Duodenal mucosa (tissue), 2 donors: ENCODE data around the gene SNAP91.
"Not testable (repeated sequence)": the region's sequence is repeated elsewhere in the genome, so short reads cannot be mapped to it uniquely, and the experiment has no call there.

Source experiments
- H3K27ac ChIP-seq: one replicate; pipeline ENCODE4 v1.7.0; 2013; ENCODE audit warnings: low read depth, low read length
- H3K27me3 ChIP-seq, 2 donors: one replicate each; pipeline ENCODE4 v1.7.0; 2013; ENCODE audit warnings: low read length in 2 of 2, control low read depth in 1 of 2; ENCODE audit not compliant: insufficient read depth in 2 of 2, control insufficient read depth in 1 of 2
- H3K36me3 ChIP-seq, 2 donors: one replicate each; pipeline ENCODE4 v1.7.0; 2013; ENCODE audit warnings: low read length in 2 of 2, control low read depth in 1 of 2; ENCODE audit not compliant: insufficient read depth in 2 of 2, control insufficient read depth in 1 of 2
- H3K4me1 ChIP-seq, 2 donors: one replicate each; pipeline ENCODE4 v1.7.0; 2013; ENCODE audit warnings: low read length in 2 of 2, control low read depth in 1 of 2; ENCODE audit not compliant: insufficient read depth in 2 of 2, control insufficient read depth in 1 of 2
- H3K4me3 ChIP-seq, 2 donors: one replicate each; pipeline ENCODE4 v1.7.0; 2013; ENCODE audit warnings: low read length in 2 of 2, low read depth in 1 of 2
- H3K9ac ChIP-seq, 2 donors: one replicate each; pipeline ENCODE4 v1.7.0; 2013; ENCODE audit warnings: low read length in 2 of 2, low read depth in 1 of 2
- H3K9me3 ChIP-seq, 2 donors: one replicate each; pipeline ENCODE4 v1.7.0; 2013; ENCODE audit warnings: low read length in 2 of 2, control low read depth in 1 of 2; ENCODE audit not compliant: control insufficient read depth in 1 of 2

The SNAP91 gene

DNA sequence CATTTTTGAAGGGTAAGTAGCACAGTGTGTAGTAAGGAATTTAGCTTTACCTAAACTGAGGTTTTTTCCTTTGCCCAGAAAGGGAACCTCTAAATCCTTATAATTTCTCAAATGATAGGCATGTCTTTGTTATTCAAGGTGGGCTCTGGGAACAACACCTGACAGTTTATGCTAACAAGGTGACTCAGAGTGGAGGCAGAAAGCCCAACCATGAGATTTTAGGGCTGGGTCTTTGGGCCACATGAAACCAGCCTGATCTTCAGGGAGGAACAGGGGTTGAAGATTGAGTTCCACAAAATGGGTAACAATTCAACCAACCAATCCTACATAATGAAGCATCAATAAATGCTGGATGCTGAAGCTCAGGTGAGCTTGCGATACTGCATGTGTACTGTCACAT is 149.9 kb downstream of the SNAP91 start:
- H3K27ac ChIP-seq: no peak overlapping the region
- H3K27me3 ChIP-seq: no peaks in the 10 kb centered on the region
- H3K9me3 ChIP-seq: no peaks in the 10 kb centered on the region
- H3K36me3 ChIP-seq: no peaks in the 10 kb centered on the region
- H3K4me1 ChIP-seq: no peaks in the 10 kb centered on the region
- no peak overlapping the region for H3K4me3 ChIP-seq
- H3K9ac ChIP-seq: no peak overlapping the region

GRCh38 chr6:83556871-83557270 is 152.0 kb downstream of the SNAP91 start:
- no peaks in the 10 kb centered on the region for H3K36me3 ChIP-seq
- H3K9me3 ChIP-seq: no peaks in the 10 kb centered on the region
- no peak overlapping the region for H3K9ac ChIP-seq
- H3K4me3 ChIP-seq: no peak overlapping the region
- no peaks in the 10 kb centered on the region for H3K4me1 ChIP-seq
- no peaks in the 10 kb centered on the region for H3K27me3 ChIP-seq
- H3K27ac ChIP-seq: no peak overlapping the region

DNA sequence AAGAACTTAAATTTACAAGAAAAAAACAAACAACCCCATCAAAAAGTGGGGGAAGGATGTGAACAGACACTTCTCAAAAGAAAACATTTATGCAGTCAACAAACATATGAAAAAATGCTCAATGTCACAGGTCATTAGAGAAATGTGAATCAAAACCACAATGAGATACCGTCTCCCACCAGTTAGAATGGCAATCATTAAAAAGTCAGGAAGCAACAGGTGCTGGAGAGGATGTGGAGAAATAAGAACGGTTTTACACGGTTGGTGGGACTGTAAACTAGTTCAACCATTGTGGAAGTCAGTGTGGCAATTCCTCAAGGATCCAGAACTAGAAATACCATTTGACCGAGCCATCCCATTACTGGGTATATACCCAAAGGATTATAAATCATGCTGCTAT is 157.2 kb downstream of the SNAP91 start:
- not testable (repeated sequence) for H3K4me3 ChIP-seq, H3K4me1 ChIP-seq, H3K27me3 ChIP-seq, H3K9me3 ChIP-seq, H3K9ac ChIP-seq, H3K27ac ChIP-seq, H3K36me3 ChIP-seq

DNA sequence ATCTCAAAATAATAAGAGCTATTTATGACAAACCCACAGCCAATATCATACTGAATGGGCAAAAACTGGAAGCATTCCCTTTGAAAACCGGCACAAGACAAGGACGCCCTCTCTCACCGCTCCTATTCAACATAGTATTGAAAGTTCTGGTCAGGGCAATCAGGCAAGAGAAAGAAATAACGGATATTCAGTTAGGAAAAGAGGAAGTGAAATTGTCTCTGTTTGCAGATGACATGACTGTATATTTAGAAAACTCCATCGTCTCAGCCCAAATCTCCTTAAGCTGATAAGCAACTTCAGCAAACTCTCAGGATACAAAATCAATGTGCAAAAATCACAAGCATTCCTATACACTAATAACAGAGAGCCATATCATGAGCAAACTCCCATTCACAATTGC is 158.4 kb downstream of the SNAP91 start:
- H3K4me1 ChIP-seq, H3K27me3 ChIP-seq, H3K4me3 ChIP-seq, H3K36me3 ChIP-seq, H3K27ac ChIP-seq, H3K9me3 ChIP-seq, H3K9ac ChIP-seq: not testable (repeated sequence)

GRCh38 chr6:83546636-83547035 is 162.3 kb downstream of the SNAP91 start:
- no peak overlapping the region for H3K27ac ChIP-seq
- peaks cover 0 to 4% of the 10 kb centered on the region in 2 donors for H3K27me3 ChIP-seq
- H3K9me3 ChIP-seq: no peaks in the 10 kb centered on the region
- H3K9ac ChIP-seq: no peak overlapping the region
- H3K36me3 ChIP-seq: no peaks in the 10 kb centered on the region
- no peaks in the 10 kb centered on the region for H3K4me1 ChIP-seq
- no peak overlapping the region for H3K4me3 ChIP-seq

DNA sequence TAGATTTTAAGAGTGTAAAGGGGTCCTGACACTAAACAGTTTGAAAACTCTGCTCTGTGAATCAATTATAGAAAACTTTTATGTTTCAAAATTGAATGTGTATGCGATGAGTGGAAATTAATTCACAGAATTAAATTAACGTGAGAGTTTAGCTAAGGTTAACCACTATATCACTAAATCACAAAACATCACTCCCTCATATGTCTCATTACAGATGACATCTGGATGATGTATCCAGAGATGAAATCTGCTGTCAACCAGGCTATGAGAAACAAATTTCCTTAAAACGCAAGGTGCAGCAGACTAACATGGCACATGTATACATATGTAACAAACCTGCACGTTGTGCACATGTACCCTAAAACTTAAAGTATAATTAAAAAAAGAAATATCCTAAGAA is 169.2 kb downstream of the SNAP91 start:
- no peaks in the 10 kb centered on the region for H3K36me3 ChIP-seq
- no peak overlapping the region for H3K4me3 ChIP-seq
- no peaks in the 10 kb centered on the region for H3K9me3 ChIP-seq
- H3K27me3 ChIP-seq: no peaks in the 10 kb centered on the region
- no peaks in the 10 kb centered on the region for H3K4me1 ChIP-seq
- no peak overlapping the region for H3K9ac ChIP-seq
- no peak overlapping the region for H3K27ac ChIP-seq

DNA sequence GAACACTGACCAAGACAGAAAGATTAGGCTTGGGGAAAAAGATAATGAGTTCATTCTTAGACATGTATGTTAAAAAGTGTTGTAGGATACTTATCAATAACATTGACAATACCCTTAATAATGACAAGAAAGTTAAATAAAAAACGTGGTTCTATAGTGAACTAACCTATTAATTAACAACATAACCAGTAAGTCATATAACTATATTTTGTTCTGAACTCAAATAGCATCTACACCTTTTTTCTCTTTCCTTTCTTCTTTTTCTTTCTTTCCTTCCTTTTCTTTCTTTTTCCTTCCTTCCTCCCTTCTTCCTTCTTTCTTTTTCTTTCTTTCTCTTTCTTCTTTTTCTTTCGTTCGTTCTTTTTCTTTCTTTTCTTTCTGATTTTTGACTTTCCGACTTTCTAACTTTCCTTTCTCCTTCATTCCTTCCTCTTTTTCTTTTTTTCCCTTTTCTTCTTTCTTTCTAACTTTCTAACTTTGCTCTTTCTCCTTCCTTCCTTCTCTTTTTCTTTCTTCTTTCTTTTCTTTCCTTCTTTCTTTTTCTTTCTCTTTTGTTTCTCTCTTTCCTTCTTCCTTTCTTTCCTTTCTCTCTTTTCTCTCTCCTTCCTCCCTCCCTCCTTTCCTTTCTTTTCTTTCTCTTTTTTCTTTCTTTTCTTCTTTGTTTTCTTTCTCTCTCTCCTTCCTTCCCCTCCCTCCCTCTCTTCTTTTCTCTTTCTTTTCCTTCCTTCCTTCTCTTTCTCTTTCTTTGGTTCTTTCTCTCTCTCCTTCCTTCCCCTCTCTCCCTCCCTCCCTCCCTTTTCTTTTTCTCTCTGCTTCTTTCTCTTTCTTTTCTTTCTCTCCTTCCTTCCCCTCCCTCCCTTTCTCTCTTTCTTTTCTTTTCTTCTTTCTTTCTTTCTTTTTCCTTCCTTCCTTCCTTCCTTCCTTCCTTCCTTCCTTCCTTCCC is 172.0 kb downstream of the SNAP91 start:
- Histone ChIP-seq H3K4me3 (no peak overlapping the region), H3K27me3 (no peaks in the 10 kb centered on the region), H3K9ac (no peak overlapping the region), H3K36me3 (no peaks in the 10 kb centered on the region), H3K27ac (no peak overlapping the region), H3K4me1 (no peaks in the 10 kb centered on the region), H3K9me3 (no peaks in the 10 kb centered on the region)

- Histone ChIP-seq H3K27ac (no peak overlapping the region), H3K9ac (no peak overlapping the region), H3K36me3 (no peaks in the 10 kb centered on the region), H3K4me1 (no peaks in the 10 kb centered on the region), H3K4me3 (no peak overlapping the region), H3K27me3 (no peaks in the 10 kb centered on the region), H3K9me3 (no peaks in the 10 kb centered on the region)
Measured at GRCh38 chr6:83536034-83536646, 172.8 kb downstream of the SNAP91 start.

GRCh38 chr6:83518816-83519480 is 190.0 kb downstream of the SNAP91 start:
- no peaks in the 10 kb centered on the region for H3K4me1 ChIP-seq
- H3K27ac ChIP-seq: no peak overlapping the region
- no peak overlapping the region for H3K4me3 ChIP-seq
- no peaks in the 10 kb centered on the region for H3K9me3 ChIP-seq
- H3K27me3 ChIP-seq: peaks cover 0 to 2% of the 10 kb centered on the region in 2 donors
- no peaks in the 10 kb centered on the region for H3K36me3 ChIP-seq
- H3K9ac ChIP-seq: no peak overlapping the region

- Histone ChIP-seq H3K9me3 (no peaks in the 10 kb centered on the region), H3K36me3 (no peaks in the 10 kb centered on the region), H3K27me3 (peaks cover 0 to 6% of the 10 kb centered on the region in 2 donors), H3K4me3 (no peak overlapping the region), H3K9ac (no peak overlapping the region), H3K4me1 (peaks cover 0 to 4% of the 10 kb centered on the region in 2 donors), H3K27ac (no peak overlapping the region)
Measured at GRCh38 chr6:83517500-83517899, 191.4 kb downstream of the SNAP91 start.
